GM21526 (cell line): ENCODE results near the gene WDR87.
"Not testable (repeated sequence)": the region's sequence is repeated elsewhere in the genome, so short reads cannot be mapped to it uniquely, and the experiment has no call there.

Source experiments
- ATAC-seq: cut with Tn5 transposase; IDR thresholded peaks from one replicate; pipeline ENCODE4 v1.9.1; 2021; ENCODE audit warnings: moderate library complexity; ENCODE audit not compliant: unreplicated experiment, low FRiP score

The WDR87 gene

GRCh38 chr19:37893845-37894575 is 12.4 kb downstream of the WDR87 start:
- ATAC-seq = no peak

- no peak for ATAC-seq
These were observed 19.8 kb downstream of the WDR87 start for GRCh38 chr19:37886571-37886970.

GRCh38 chr19:37885392-37885791 is 21.0 kb downstream of the WDR87 start:
- no peak for ATAC-seq

GRCh38 chr19:37877147-37877546 is 29.2 kb downstream of the WDR87 start:
- no peak for ATAC-seq

- no peak for ATAC-seq
These were observed 30.4 kb downstream of the WDR87 start for GRCh38 chr19:37876032-37876431.

- no peak for ATAC-seq
These were observed 31.6 kb downstream of the WDR87 start for GRCh38 chr19:37874784-37875183.

GRCh38 chr19:37872383-37872782 is 34.0 kb downstream of the WDR87 start:
- no peak for ATAC-seq

- no peak for ATAC-seq
These were observed 36.5 kb downstream of the WDR87 start for GRCh38 chr19:37869766-37870340.

GRCh38 chr19:37867831-37868230 is 38.6 kb downstream of the WDR87 start:
- ATAC-seq = no peak

GRCh38 chr19:37865930-37866329 is 40.5 kb downstream of the WDR87 start:
- ATAC-seq = not testable (repeated sequence)

- no peak for ATAC-seq
These were observed 41.9 kb downstream of the WDR87 start for GRCh38 chr19:37864501-37864900.

- ATAC-seq = no peak
These were observed 51.3 kb downstream of the WDR87 start for GRCh38 chr19:37855098-37855497.

GRCh38 chr19:37845932-37846331 is 60.5 kb downstream of the WDR87 start:
- no peak for ATAC-seq
